Left forelimb (tissue), 1 donor: ENCODE measurements around the gene CCDC66.

Experiments used
- DNase-seq: peaks from one replicate; pipeline ENCODE4 v3.0.0-alpha.2; 2018; ENCODE audit warnings: low spot score

CCDC66 gene

GRCh38 chr3:56622381-56622780 is 65.4 kb downstream of the CCDC66 start:
- DNase-seq: no peak

DNA sequence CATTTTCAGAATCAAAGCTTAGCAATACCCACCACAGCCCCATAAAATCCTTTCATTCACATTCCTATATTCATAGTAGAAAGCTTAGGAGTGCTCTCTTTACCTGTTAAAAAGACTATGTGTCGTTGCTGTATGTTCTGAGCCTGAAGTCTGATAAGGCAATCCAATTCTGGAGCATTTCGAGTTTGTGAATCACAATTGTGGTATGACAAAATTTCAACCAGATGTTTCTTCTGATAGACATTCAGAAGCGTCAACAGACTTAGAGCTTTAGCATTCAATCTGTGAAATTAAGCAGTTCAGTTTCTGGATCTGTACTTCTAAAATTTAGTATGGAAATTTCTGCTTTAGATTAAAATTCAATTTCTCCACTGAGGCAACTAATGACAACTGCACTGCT is 67.8 kb downstream of the CCDC66 start:
- no peak for DNase-seq

DNA sequence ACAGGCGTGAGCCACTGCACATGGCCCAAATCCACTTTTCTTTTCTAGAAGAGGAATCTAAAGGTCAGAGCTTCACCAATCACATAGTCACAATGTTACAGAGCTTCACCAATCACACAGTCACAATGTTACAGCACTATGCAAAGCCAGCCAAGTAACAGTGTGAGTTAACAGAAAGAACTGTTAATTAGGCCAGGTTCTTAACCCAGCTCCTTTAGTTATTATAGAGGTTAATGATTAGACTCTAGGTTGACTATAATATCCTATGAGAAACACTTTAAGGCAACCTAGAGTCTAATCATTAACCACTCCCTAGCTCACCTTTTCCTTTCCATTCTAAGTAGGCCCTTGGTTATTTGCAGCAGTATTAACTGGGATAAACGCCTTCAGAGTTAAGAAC is 72.1 kb downstream of the CCDC66 start:
- no peak for DNase-seq

GRCh38 chr3:56629451-56629850 is 72.5 kb downstream of the CCDC66 start:
- no peak for DNase-seq

DNA sequence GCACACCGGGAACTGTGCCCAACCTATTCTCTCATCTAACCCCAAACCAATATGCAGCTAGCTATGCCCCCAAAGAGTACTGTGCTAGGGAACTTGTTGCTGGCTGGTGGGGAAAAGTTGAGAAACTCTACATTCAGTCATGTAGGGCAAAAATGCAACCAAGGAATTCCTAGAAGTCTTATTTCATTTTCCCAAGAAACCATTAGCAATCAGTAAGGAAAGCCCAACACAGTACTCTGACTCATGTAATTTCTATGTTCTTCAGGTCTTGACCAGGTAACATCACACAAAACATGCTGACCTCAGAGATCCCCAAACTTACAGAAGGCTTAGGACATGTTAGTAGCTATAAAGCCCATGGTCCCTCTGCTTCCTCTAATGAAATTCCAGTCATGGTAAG is 74.0 kb downstream of the CCDC66 start:
- DNase-seq: no peak

- DNase-seq: no peak
These were observed 76.2 kb downstream of the CCDC66 start for GRCh38 chr3:56633181-56633580.

GRCh38 chr3:56633602-56634535 is 76.9 kb downstream of the CCDC66 start:
- no peak for DNase-seq

DNA sequence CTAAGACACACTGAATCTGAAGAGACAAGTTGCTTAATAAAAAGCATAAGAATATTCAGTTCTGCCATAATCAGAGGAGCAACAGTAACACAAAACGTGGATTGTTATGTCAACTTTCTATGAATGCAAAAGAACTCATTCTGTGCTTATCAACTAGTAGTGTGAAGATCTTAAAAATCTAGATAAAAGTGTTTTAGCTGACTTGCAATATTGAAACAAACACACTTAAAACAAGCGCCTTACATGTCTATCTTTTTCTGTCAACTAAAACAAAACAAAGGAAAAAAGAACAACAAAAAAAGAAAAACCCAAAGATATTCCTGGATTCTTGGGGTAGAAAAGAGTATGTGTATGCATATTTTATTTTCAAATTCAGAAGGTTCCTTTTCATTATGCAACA is 88.4 kb downstream of the CCDC66 start:
- DNase-seq: no peak

DNA sequence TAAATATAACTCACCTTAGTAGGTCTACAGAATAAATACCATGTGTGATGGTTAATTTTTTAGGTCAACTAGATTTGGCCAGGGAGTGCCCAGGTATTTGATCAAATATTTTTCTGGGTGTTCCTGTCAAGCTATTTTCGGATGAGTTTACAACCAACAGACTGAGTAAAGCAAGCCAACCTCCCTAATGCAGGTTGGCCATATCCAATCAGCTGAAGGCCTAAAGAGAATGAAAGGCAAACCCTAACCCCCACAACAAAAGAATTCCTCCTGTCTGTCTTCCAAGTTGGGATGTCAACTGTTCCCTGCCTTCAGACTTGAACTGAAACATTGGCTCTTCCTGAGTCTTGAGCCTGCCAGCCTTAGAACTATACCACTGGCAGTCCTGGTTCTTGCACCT is 97.5 kb downstream of the CCDC66 start:
- no peak for DNase-seq

- no peak for DNase-seq
These were observed 98.7 kb downstream of the CCDC66 start for GRCh38 chr3:56655709-56656108.

DNA sequence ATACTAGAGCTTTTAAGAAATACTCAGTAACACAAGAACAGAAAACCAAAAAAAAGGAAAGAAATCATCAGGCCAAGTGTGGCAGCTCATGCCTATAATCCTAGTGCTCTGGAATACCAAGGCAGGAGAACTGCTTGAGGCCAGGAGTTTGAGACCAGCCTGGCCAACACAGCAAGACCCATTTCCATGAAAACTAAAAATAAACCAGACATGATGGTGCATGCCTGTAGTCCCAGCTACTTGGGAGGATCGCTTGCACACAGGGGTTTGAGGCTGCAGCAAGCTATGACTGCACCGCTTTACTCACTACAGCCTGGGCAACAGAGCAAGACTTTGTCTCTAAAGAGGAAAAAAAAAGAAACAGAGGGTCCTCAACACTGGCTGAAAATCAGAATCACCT is 107.8 kb downstream of the CCDC66 start:
- DNase-seq: no peak

DNA sequence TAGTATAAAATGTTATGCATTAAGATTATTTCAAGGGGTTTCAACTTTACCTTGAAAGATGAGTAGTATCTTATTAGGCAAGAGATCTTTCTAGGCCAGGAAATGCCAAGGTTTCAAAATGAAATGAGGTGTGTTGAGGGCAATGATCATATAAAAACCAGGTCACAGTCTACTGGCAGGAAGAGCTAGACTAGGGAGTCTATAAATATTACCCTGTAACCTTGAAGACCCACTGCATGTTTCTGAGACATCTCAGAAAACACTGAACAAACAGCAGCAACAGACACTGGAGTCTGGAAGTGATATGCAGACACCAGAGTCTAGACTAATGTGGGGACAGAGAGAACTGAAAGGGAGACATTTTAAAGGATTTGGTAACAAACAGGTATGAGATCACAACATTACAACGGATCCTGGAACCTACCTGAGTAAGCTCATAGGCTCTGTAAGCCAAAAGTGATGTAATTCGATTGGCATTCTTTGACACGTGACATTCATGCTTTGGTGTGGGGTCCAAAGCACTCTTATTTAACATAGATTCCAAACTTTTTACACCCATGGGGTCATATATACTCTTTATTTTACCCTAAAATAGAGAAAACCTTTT is 111.1 kb downstream of the CCDC66 start:
- DNase-seq: no peak
